Fibroblast of villous mesenchyme (primary cell): ENCODE results near the gene GLIS1. TPM values are rescaled to one million over a fixed set of nuclear protein-coding genes. Genes with fewer than 3 reads are reported as not detected.

Experiments used
- DNase-seq: peaks from one replicate; pipeline ENCODE4 v3.0.0-alpha.2; 2010; ENCODE audit warnings: low read depth
- H3K4me3 ChIP-seq: 2 replicates; pipeline ENCODE4 v1.5.1; 2011; ENCODE audit warnings: low read depth, mild to moderate bottlenecking, low read length
- total RNA-seq: library from RNA; depleted of rRNA; stranded (reverse); fragments of >200 nt; gene quantifications from 2 replicates; pipeline ENCODE4 v1.2.3, GENCODE V29; 2012
- TF ChIP-seq, protein P1 (sequence below): IDR thresholded peaks from 2 replicates; pipeline ENCODE4 v1.5.1; 2012; ENCODE audit warnings: low read depth, mild to moderate bottlenecking, low read length; ENCODE audit not compliant: insufficient read depth

The GLIS1 gene
- total RNA-seq, 1 donor, result 0.43 TPM

DNA sequence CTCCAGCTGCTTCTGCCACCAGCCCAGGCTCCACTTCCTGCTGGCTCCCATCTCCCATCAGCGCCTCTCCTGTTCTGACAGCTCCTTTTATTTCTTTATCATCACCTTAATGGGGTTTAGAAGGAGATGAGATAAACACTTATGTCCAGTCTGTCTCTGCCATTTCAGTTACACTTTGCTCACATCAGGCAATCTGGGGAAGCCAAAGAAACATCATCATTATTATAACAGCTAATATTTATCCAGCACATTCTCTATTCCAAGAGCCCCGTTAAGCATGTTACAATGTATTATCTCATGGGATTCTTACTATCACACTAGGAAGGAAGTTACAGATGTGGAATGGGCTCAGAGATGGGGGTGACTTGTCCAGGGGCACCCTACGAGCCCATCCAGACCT is 248.6 kb downstream of the GLIS1 start:
- TF ChIP-seq, protein P1, sequence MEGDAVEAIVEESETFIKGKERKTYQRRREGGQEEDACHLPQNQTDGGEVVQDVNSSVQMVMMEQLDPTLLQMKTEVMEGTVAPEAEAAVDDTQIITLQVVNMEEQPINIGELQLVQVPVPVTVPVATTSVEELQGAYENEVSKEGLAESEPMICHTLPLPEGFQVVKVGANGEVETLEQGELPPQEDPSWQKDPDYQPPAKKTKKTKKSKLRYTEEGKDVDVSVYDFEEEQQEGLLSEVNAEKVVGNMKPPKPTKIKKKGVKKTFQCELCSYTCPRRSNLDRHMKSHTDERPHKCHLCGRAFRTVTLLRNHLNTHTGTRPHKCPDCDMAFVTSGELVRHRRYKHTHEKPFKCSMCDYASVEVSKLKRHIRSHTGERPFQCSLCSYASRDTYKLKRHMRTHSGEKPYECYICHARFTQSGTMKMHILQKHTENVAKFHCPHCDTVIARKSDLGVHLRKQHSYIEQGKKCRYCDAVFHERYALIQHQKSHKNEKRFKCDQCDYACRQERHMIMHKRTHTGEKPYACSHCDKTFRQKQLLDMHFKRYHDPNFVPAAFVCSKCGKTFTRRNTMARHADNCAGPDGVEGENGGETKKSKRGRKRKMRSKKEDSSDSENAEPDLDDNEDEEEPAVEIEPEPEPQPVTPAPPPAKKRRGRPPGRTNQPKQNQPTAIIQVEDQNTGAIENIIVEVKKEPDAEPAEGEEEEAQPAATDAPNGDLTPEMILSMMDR, result no peak
- DNase-seq, result no peak
- H3K4me3 ChIP-seq, result no peak overlapping the region

GRCh38 chr1:53486395-53487026 is 252.5 kb downstream of the GLIS1 start:
- TF ChIP-seq, protein P1, result no peak
- no peak overlapping the region for H3K4me3 ChIP-seq

DNA sequence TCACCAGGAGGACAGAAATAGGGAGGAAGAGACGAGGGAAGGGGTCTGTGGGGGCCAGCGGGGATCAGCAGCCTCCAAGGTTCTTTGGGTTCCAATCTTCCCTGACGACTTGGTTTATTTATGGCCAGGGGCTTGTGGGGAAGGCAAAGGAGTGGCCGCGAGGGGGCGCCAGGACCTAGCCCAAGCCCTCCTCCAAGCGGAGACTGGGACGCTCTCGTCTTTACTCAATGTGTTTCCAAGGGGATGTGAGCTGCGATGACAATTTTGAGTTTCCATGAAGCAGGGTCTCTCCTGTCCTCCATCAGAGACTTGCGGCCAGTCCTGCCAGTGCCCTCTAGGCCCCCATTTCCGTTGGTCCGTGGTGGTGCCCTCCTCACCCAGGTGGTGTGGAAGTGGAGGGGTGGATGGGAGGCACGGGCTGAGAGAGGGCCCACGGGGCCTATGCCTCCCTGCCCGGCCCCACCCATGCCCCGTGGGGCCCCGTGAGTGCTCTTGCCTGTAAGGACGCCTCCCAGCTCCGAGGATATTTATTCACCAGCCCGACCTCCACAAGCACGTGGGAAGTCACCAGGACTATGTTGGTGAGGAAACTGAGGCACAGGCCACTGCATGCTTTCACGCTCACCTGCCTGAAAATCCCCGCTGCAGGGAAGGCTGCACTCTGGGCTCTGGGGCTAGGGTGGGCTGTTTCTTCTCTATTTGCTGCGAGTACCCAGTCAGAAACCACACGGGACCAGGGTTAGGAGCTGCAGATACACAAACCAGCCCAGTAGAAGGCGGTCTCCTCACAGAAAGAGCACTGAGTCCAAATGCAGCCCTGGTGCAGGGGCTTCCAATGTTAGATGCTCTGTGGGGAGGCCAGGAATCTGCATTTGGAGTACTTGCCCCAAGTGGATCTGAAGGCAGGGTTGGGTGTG is 253.2 kb downstream of the GLIS1 start:
- DNase-seq, result peak; percentile 85
- no peak overlapping the region for H3K4me3 ChIP-seq
- TF ChIP-seq, protein P1, result peak; percentile 91

More at GRCh38 chr1:53486395-53487026, 252.5 kb downstream of the GLIS1 start:
- no peak for DNase-seq

GRCh38 chr1:53484705-53485477 is 254.1 kb downstream of the GLIS1 start:
- no peak overlapping the region for H3K4me3 ChIP-seq
- no peak for DNase-seq
- TF ChIP-seq, protein P1, result no peak

DNA sequence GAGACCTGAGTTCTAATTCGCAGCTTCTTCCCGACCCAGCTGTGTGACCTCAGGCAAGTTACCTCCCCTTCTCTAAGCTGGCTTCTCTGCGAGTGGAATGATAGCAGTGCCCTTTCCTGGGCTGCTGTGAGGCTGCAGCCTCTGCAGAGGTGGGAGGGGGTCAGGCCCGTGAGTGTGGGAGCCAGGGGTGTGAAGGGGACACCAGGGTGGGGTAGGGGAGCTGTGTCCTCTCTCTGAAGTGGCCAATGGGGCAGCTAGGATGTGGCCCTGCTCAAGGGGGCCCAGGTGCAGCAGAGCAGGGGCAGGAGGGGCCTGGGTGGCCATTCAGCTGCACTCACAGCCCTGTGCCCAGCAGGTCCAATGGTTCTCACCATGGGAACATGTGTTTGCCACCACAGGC is 255.3 kb downstream of the GLIS1 start:
- TF ChIP-seq, protein P1, result no peak
- no peak for DNase-seq
- H3K4me3 ChIP-seq, result no peak overlapping the region

DNA sequence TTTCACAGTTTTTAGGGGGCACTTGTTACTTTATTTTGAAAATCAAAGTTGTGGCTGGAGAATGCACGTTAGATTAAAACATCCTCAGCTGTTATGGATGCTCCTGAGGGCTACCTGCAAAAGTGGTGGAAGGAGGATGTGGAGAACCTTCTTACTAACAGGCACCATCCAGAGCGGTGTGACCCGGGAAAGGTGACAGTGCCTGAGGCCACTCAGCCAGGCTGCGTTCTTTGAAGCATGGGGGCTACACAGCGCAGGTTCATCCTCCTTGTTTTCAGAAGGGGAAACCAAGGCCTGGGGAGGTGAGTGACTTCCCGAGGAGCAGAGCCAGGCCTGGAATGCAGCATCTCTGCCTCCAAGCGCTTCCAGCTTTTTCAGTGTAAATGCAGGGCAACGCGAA is 255.8 kb downstream of the GLIS1 start:
- TF ChIP-seq, protein P1, result no peak
- no peak for DNase-seq
- H3K4me3 ChIP-seq, result no peak overlapping the region
